HEK293 (cell line): ENCODE results near the gene MEGF9.

Experiments used
- CTCF ChIA-PET: fragments of 350-600 bp; formaldehyde crosslinking; extraction: SDS; loops from one replicate; lab custom pipeline; 2021; ENCODE audit warnings: antibody characterized with exemption; lab: Yijun Ruan, JAX
- POLR2A ChIA-PET: fragments of 300-600 bp; formaldehyde crosslinking; extraction: SDS; loops from one replicate; lab custom pipeline; 2020; ENCODE audit warnings: antibody characterized with exemption, inconsistent platforms; lab: Yijun Ruan, JAX
- H3K27ac ChIP-seq: fragments of 200-500 bp; sonication (Bioruptor generic); 2 replicates; pipeline ENCODE4 v1.5.1; 2014; ENCODE audit warnings: low read depth, low read length, control low read depth, inconsistent platforms; ENCODE audit errors: extremely low read depth
- H3K36me3 ChIP-seq, 2 experiments: fragments of 200-500 bp in 1 of 2; sonication (Bioruptor generic) in 1 of 2; 1 replicate in 1 of 2; 2 replicates in 1 of 2; pipeline ENCODE4 v1.5.1; 2014 to 2017; ENCODE audit warnings: inconsistent platforms in 2 of 2, low read length in 2 of 2; ENCODE audit not compliant: control insufficient read depth in 2 of 2, insufficient read depth in 1 of 2
- H3K4me1 ChIP-seq: fragments of 200-500 bp; sonication (Bioruptor generic); 2 replicates; pipeline ENCODE4 v1.5.1; 2014; ENCODE audit warnings: mild to moderate bottlenecking, low read length, inconsistent platforms; ENCODE audit not compliant: control insufficient read depth, insufficient read depth
- H3K4me3 ChIP-seq: 2 replicates; pipeline ENCODE4 v1.5.1; 2011; ENCODE audit warnings: low read depth, mild to moderate bottlenecking, control low read depth, low read length, moderate library complexity
- H3K9me3 ChIP-seq: fragments of 200-500 bp; sonication (Bioruptor generic); 2 replicates; pipeline ENCODE4 v1.5.1; 2014; ENCODE audit warnings: low read depth, low read length, inconsistent platforms; ENCODE audit not compliant: control insufficient read depth, insufficient read depth
- BCL11A ChIP-seq: fragments of 450-650 bp; formaldehyde crosslinking; IDR thresholded peaks from 2 replicates; pipeline ENCODE4 v1.5.1; 2016; ENCODE audit warnings: low read depth, missing biosample characterization, missing genetic modification characterization
- EGR2 ChIP-seq: fragments of 450-650 bp; formaldehyde crosslinking; IDR thresholded peaks from 2 replicates; pipeline ENCODE4 v1.5.1; 2016; ENCODE audit warnings: low read depth, missing biosample characterization, missing genetic modification characterization
- FEZF1 ChIP-seq: fragments of 450-650 bp; formaldehyde crosslinking; IDR thresholded peaks from 2 replicates; pipeline ENCODE4 v1.5.1; 2016; ENCODE audit warnings: missing biosample characterization, missing genetic modification characterization
- KLF7 ChIP-seq: fragments of 450-650 bp; formaldehyde crosslinking; IDR thresholded peaks from 2 replicates; pipeline ENCODE4 v1.5.1; 2016; ENCODE audit warnings: missing biosample characterization, missing genetic modification characterization, borderline replicate concordance
- KLF8 ChIP-seq: fragments of 450-650 bp; formaldehyde crosslinking; IDR thresholded peaks from 2 replicates; pipeline ENCODE4 v1.5.1; 2016; ENCODE audit warnings: missing biosample characterization, missing genetic modification characterization
- MEIS1 ChIP-seq: sonication (generic); formaldehyde crosslinking; IDR thresholded peaks from 2 replicates; pipeline ENCODE4 v1.8.1; 2022; ENCODE audit warnings: missing genetic modification reagents, mild to moderate bottlenecking, borderline replicate concordance
- OSR2 ChIP-seq: fragments of 450-650 bp; formaldehyde crosslinking; IDR thresholded peaks from 2 replicates; pipeline ENCODE4 v1.5.1; 2016; ENCODE audit warnings: missing biosample characterization, missing genetic modification characterization
- SCRT1 ChIP-seq: fragments of 450-650 bp; formaldehyde crosslinking; IDR thresholded peaks from 2 replicates; pipeline ENCODE4 v1.5.1; 2016; ENCODE audit warnings: missing biosample characterization, missing genetic modification characterization, borderline replicate concordance
- SP3 ChIP-seq: fragments of 450-650 bp; formaldehyde crosslinking; IDR thresholded peaks from 2 replicates; pipeline ENCODE4 v1.5.1; 2016; ENCODE audit warnings: missing biosample characterization, missing genetic modification characterization
- ZFHX2 ChIP-seq: fragments of 450-650 bp; formaldehyde crosslinking; conservative IDR thresholded peaks from 2 replicates; pipeline ENCODE4 v1.5.1; 2016; ENCODE audit warnings: missing biosample characterization, missing genetic modification characterization
- ZNF121 ChIP-seq: fragments of 450-650 bp; formaldehyde crosslinking; IDR thresholded peaks from 2 replicates; pipeline ENCODE4 v1.5.1; 2016; ENCODE audit warnings: missing biosample characterization, missing genetic modification characterization
- ZNF146 ChIP-seq: fragments of 450-650 bp; formaldehyde crosslinking; IDR thresholded peaks from 2 replicates; pipeline ENCODE4 v1.5.1; 2016; ENCODE audit warnings: missing biosample characterization, missing genetic modification characterization
- ZNF148 ChIP-seq: fragments of 450-650 bp; formaldehyde crosslinking; IDR thresholded peaks from 2 replicates; pipeline ENCODE4 v1.5.0; 2017; ENCODE audit warnings: missing biosample characterization, missing genetic modification characterization, borderline replicate concordance
- ZNF23 ChIP-seq: fragments of 450-650 bp; formaldehyde crosslinking; IDR thresholded peaks from 2 replicates; pipeline ENCODE4 v1.5.1; 2016; ENCODE audit warnings: missing biosample characterization, missing genetic modification characterization, borderline replicate concordance
- ZNF404 ChIP-seq: fragments of 450-650 bp; formaldehyde crosslinking; IDR thresholded peaks from 2 replicates; pipeline ENCODE4 v1.5.1; 2017; ENCODE audit warnings: missing biosample characterization, missing genetic modification characterization
- ZNF416 ChIP-seq: fragments of 450-650 bp; formaldehyde crosslinking; IDR thresholded peaks from 2 replicates; pipeline ENCODE4 v1.5.1; 2016; ENCODE audit warnings: missing biosample characterization, missing genetic modification characterization
- ZNF518A ChIP-seq: fragments of 450-650 bp; formaldehyde crosslinking; conservative IDR thresholded peaks from 2 replicates; pipeline ENCODE4 v1.5.1; 2016; ENCODE audit warnings: low read depth, missing biosample characterization, missing genetic modification characterization
- ZNF560 ChIP-seq: fragments of 450-650 bp; formaldehyde crosslinking; IDR thresholded peaks from 2 replicates; pipeline ENCODE4 v1.5.1; 2017; ENCODE audit warnings: missing biosample characterization, missing genetic modification characterization, borderline replicate concordance
- ZNF585B ChIP-seq: fragments of 450-650 bp; formaldehyde crosslinking; IDR thresholded peaks from 2 replicates; pipeline ENCODE4 v1.5.1; 2016; ENCODE audit warnings: missing biosample characterization, missing genetic modification characterization
- ZNF639 ChIP-seq: fragments of 450-650 bp; formaldehyde crosslinking; IDR thresholded peaks from 2 replicates; pipeline ENCODE4 v1.5.1; 2016; ENCODE audit warnings: missing biosample characterization, missing genetic modification characterization
- ZNF791 ChIP-seq: fragments of 450-650 bp; formaldehyde crosslinking; IDR thresholded peaks from 2 replicates; pipeline ENCODE4 v1.5.1; 2016; ENCODE audit warnings: missing biosample characterization, missing genetic modification characterization
- ZSCAN18 ChIP-seq: fragments of 450-650 bp; formaldehyde crosslinking; IDR thresholded peaks from 2 replicates; pipeline ENCODE4 v1.5.1; 2016; ENCODE audit warnings: missing biosample characterization, missing genetic modification characterization
- ZSCAN4 ChIP-seq: fragments of 450-650 bp; formaldehyde crosslinking; IDR thresholded peaks from 2 replicates; pipeline ENCODE4 v1.5.1; 2017; ENCODE audit warnings: missing biosample characterization, missing genetic modification characterization

Gene MEGF9

GRCh38 chr9:120652934-120653333 is 61.3 kb downstream of the MEGF9 start (continued):
- TF ChIP-seq MEIS1, result no peak
- TF ChIP-seq ZNF585B, result no peak

- peak; percentile 25; the same call in 1 of the 2 replicates for TF ChIP-seq ZFHX2
- TF ChIP-seq ZSCAN18 (tag by site-specific recombination), result no peak
- no peak for TF ChIP-seq OSR2 (tag by site-specific recombination)
- peak; percentile 60; the same call in 1 of the 2 replicates for TF ChIP-seq EGR2 (tag by site-specific recombination)
- no peak for TF ChIP-seq ZNF791 (tag by site-specific recombination)
- TF ChIP-seq SP3, result no peak
- no peak for TF ChIP-seq ZNF404
- no peak for TF ChIP-seq ZNF148
- no peak for TF ChIP-seq ZNF639 (tag by site-specific recombination)
- TF ChIP-seq ZNF146 (tag by site-specific recombination), result no peak
- no peak for TF ChIP-seq KLF7
- H3K9me3 ChIP-seq, result no peaks in the 10 kb centered on the region
- no peak overlapping the region for H3K4me3 ChIP-seq
- no peak overlapping the region for H3K27ac ChIP-seq
- ChIA-PET CTCF (no interaction called here), POLR2A (no interaction called here)
- no peaks in the 10 kb centered on the region for H3K4me1 ChIP-seq
- H3K36me3 ChIP-seq, result no peaks in the 10 kb centered on the region
Observed at GRCh38 chr9:120650352-120650751, 63.9 kb downstream of the MEGF9 start.

- no peaks in the 10 kb centered on the region for H3K4me1 ChIP-seq
- H3K27ac ChIP-seq, result no peak overlapping the region
- POLR2A ChIA-PET, result no interaction called here
- no peaks in the 10 kb centered on the region for H3K9me3 ChIP-seq
- TF ChIP-seq ZNF121 (tag by site-specific recombination) (no peak), BCL11A (tag by site-specific recombination) (no peak), ZNF23 (tag by site-specific recombination) (no peak), ZNF560 (tag by site-specific recombination) (no peak), SCRT1 (no peak), KLF8 (tag by site-specific recombination) (no peak), ZNF416 (no peak), FEZF1 (tag by site-specific recombination) (no peak), ZNF518A (tag by site-specific recombination) (no peak), ZSCAN4 (tag by site-specific recombination) (no peak)
- TF ChIP-seq, all 188 proteins: peak for 0
- no peak overlapping the region for H3K4me3 ChIP-seq
- no peaks in the 10 kb centered on the region for H3K36me3 ChIP-seq
- CTCF ChIA-PET, result interaction anchor here (0.9 kb wide), 1 partner anchor 10 kb away, joined by 3 read pairs; no protein-coding TSS in a partner anchor
Observed at GRCh38 chr9:120648581-120649197, 65.6 kb downstream of the MEGF9 start.
